Calu3 (cell line): ENCODE measurements around the gene EOMES. TPM values are rescaled to one million over a fixed set of nuclear protein-coding genes. Genes with fewer than 3 reads are reported as not detected.

Experiments used
- BruUV-seq: library from RNA; stranded (reverse); fragments of 400-500 nt; replicated peaks from 2 replicates; lab custom pipeline; 2021; lab: Mats Ljungman, UMichigan
- CTCF ChIA-PET: fragments of 300-600 bp; sonication (Branson Sonifier 250); formaldehyde crosslinking; loops from one replicate; lab custom pipeline; 2022; ENCODE audit warnings: antibody characterized with exemption; lab: Charles Lee
- DNase-seq: peaks from one replicate; pipeline ENCODE4 v3.0.0; 2022
- H3K27ac Mint-ChIP-seq: one replicate; pipeline ENCODE4 v1.8.0; 2022; ENCODE audit warnings: mixed read lengths; ENCODE audit not compliant: unreplicated experiment
- H3K27me3 Mint-ChIP-seq: one replicate; pipeline ENCODE4 v1.8.0; 2022; ENCODE audit warnings: mixed read lengths; ENCODE audit not compliant: unreplicated experiment
- H3K36me3 Mint-ChIP-seq: one replicate; pipeline ENCODE4 v1.8.0; 2022; ENCODE audit warnings: mild to moderate bottlenecking, moderate library complexity, mixed read lengths; ENCODE audit not compliant: insufficient read depth, unreplicated experiment
- H3K4me1 Mint-ChIP-seq: one replicate; pipeline ENCODE4 v1.8.0; 2022; ENCODE audit warnings: mild to moderate bottlenecking, low read depth, mixed read lengths; ENCODE audit not compliant: unreplicated experiment
- H3K4me3 Mint-ChIP-seq: one replicate; pipeline ENCODE4 v1.8.0; 2022; ENCODE audit warnings: mild to moderate bottlenecking, low read depth, moderate library complexity, mixed read lengths; ENCODE audit not compliant: unreplicated experiment
- H3K9me3 Mint-ChIP-seq: one replicate; pipeline ENCODE4 v1.8.0; 2022; ENCODE audit warnings: low read depth, mixed read lengths; ENCODE audit not compliant: unreplicated experiment
- CTCF ChIP-seq: fragments of 200-600 bp; IDR thresholded peaks from one replicate; pipeline ENCODE4 v1.8.0; 2022; ENCODE audit warnings: antibody characterized with exemption; ENCODE audit not compliant: unreplicated experiment
- intact Hi-C: fragments of 100-400 bp; cut with micrococcal nuclease; formaldehyde crosslinking; loops from one replicate; pipeline ENCODE4 v1.10.0; 2022; ENCODE audit not compliant: unreplicated experiment
- total RNA-seq: library from RNA; stranded (reverse); gene quantifications from 2 replicates; pipeline ENCODE4 v1.2.3, GENCODE V29; 2022

The EOMES gene
- total RNA-seq, 1 experiment from 2014 or later: 0.61 TPM

GRCh38 chr3:27699067-27699466, 23.1 kb downstream of the EOMES start:
- CTCF ChIA-PET: no interaction called here
- peaks cover 4% of the 10 kb centered on the region for H3K9me3 Mint-ChIP-seq
- TF ChIP-seq CTCF: no peak
- intact Hi-C loops: no loop called here
- H3K27me3 Mint-ChIP-seq: no peaks in the 10 kb centered on the region
- no peak for DNase-seq
- BruUV-seq: no TSS peak
- H3K4me1 Mint-ChIP-seq: no peaks in the 10 kb centered on the region
- no peak overlapping the region for H3K27ac Mint-ChIP-seq
- H3K4me3 Mint-ChIP-seq: no peak overlapping the region
- H3K36me3 Mint-ChIP-seq: no peaks in the 10 kb centered on the region

- intact Hi-C loops: no loop called here
- no peak for TF ChIP-seq CTCF
- Mint-ChIP-seq H3K27ac (no peak overlapping the region), H3K4me1 (no peaks in the 10 kb centered on the region), H3K36me3 (no peaks in the 10 kb centered on the region), H3K4me3 (no peak overlapping the region), H3K9me3 (peaks cover 4% of the 10 kb centered on the region), H3K27me3 (no peaks in the 10 kb centered on the region)
- no TSS peak for BruUV-seq
- CTCF ChIA-PET: no interaction called here
- no peak for DNase-seq
Measured at GRCh38 chr3:27696906-27697305, 25.2 kb downstream of the EOMES start.

- BruUV-seq: no TSS peak
- no peak for TF ChIP-seq CTCF
- CTCF ChIA-PET: interaction anchor here (0.6 kb wide), 1 partner anchor 15 kb away, joined by 4 read pairs; no protein-coding TSS in a partner anchor
Measured at GRCh38 chr3:27695636-27696035, 26.5 kb downstream of the EOMES start.

GRCh38 chr3:27688053-27688452, 34.1 kb downstream of the EOMES start:
- Mint-ChIP-seq H3K27me3 (no peaks in the 10 kb centered on the region), H3K9me3 (peaks cover 8% of the 10 kb centered on the region), H3K36me3 (no peaks in the 10 kb centered on the region), H3K27ac (no peak overlapping the region), H3K4me1 (no peaks in the 10 kb centered on the region), H3K4me3 (no peak overlapping the region)
- DNase-seq: no peak
- intact Hi-C loops: no loop called here
- no peak for TF ChIP-seq CTCF
- BruUV-seq: no TSS peak
- CTCF ChIA-PET: no interaction called here

More at GRCh38 chr3:27695636-27696035, 26.5 kb downstream of the EOMES start:
- Mint-ChIP-seq H3K9me3 (peaks cover 6% of the 10 kb centered on the region), H3K36me3 (no peaks in the 10 kb centered on the region), H3K4me3 (no peak overlapping the region), H3K4me1 (no peaks in the 10 kb centered on the region), H3K27me3 (no peaks in the 10 kb centered on the region), H3K27ac (no peak overlapping the region)
- no peak for DNase-seq
- intact Hi-C loops: no loop called here
